Suprapubic skin (tissue), 4 donors: Measurements from ENCODE around the gene SGO2.

Experiments
- EP300 ChIP-seq: sonication (generic); formaldehyde crosslinking; IDR thresholded peaks from one replicate; pipeline ENCODE4 v1.6.1; 2017; ENCODE audit warnings: antibody characterized with exemption
- POLR2A ChIP-seq, 2 donors: fragments of 450-650 bp; IDR thresholded peaks; one replicate each; pipeline ENCODE4 v1.6.1; 2017; ENCODE audit warnings: antibody characterized with exemption in 2 of 2, mild to moderate bottlenecking in 2 of 2, moderate library complexity in 2 of 2
- POLR2AphosphoS5 ChIP-seq, 3 donors: sonication (generic); formaldehyde crosslinking; IDR thresholded peaks; one replicate each; pipeline ENCODE4 v1.6.1; 2017; ENCODE audit warnings: antibody characterized with exemption in 3 of 3
- TF ChIP-seq, protein P1 (sequence below), 2 donors: fragments of 200-600 bp in 1 of 2; fragments of 450-650 bp in 1 of 2; sonication (generic) in 1 of 2; IDR thresholded peaks; one replicate each; pipeline ENCODE4 v1.5.1; 2016 to 2019; ENCODE audit warnings: antibody characterized with exemption in 2 of 2, mild to moderate bottlenecking in 1 of 2, moderate library complexity in 1 of 2

DNA sequence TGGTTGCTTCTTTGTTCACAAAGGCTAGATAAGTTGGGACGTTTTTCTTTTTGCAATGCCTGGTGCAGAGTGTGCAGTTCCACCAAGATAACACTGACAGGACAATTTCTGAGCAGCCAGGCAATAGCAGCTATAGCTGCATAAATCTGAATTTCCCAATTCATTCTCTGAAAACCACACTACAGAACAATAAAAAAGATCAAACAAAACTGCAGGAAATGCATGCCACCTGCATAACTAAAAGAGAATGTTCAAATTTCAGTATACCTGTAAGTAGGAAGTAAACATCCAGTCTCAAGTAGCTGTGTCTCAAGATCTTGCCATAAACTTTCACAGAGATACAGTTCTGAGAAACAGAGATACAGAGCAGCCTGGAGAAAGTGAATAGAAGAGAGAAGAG is 10.9 kb upstream of the SGO2 start:
- TF ChIP-seq, protein P1, sequence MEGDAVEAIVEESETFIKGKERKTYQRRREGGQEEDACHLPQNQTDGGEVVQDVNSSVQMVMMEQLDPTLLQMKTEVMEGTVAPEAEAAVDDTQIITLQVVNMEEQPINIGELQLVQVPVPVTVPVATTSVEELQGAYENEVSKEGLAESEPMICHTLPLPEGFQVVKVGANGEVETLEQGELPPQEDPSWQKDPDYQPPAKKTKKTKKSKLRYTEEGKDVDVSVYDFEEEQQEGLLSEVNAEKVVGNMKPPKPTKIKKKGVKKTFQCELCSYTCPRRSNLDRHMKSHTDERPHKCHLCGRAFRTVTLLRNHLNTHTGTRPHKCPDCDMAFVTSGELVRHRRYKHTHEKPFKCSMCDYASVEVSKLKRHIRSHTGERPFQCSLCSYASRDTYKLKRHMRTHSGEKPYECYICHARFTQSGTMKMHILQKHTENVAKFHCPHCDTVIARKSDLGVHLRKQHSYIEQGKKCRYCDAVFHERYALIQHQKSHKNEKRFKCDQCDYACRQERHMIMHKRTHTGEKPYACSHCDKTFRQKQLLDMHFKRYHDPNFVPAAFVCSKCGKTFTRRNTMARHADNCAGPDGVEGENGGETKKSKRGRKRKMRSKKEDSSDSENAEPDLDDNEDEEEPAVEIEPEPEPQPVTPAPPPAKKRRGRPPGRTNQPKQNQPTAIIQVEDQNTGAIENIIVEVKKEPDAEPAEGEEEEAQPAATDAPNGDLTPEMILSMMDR (IDR thresholded peaks at IDR 0.05): no peak
- TF ChIP-seq POLR2AphosphoS5 (IDR thresholded peaks at IDR 0.05) (no peak), POLR2A (IDR thresholded peaks at IDR 0.05) (no peak), EP300 (no peak)
